ENCODE results near the gene SLK. TPM values are rescaled to one million over a fixed set of nuclear protein-coding genes. Genes with fewer than 3 reads are reported as not detected.

Gene SLK
- 35.6 and 43.6 TPM in 2 replicates for total RNA-seq
- polyA plus RNA-seq = 13.8 and 15.5 TPM in 2 replicates

DNA sequence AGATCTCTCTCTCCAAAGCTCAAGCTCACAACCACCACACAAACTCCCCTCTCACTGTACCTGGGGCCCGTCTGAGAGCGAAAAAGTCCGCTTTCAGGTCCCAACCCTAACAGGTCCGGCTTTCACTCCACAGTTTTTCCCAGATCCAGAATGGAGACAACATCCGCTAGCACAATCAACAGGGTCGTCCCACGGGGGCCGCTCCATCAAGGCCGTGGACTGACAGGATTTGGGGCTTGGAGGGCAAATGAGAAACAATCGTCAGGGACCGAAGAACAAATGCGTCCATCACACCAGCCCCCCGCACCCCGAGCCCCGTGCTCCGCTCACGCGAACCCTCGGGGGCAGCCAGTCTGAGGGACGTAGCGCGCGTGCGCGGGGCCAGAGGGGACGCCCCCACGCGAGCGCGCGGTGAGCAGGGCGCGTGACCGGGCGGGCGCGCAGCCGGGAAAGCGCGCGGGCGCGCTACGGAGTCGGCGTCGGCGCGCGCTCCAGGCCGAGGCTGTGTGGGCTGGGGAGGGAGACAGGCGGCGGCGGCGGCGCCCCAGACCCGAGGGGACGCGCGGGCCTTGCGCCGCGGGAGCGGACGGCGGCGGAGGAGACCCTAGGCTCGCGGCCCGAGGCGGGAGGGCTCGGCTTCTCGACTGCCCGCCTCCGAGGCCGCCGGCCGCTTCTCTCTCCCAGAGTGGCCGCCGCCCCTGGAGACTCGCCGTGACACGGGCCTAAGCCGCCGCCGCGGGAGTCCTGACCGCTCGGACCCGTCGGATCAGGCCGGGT is at the start of gene SLK:
TSS of gene SLK (plus strand) at position 470 of the 777 bp plus-strand sequence. CDS start 606 bp downstream, outside the sequence.
- 2% methylated on average over 63 of the region's 92 CpGs for WGBS (ENCODE audit: low lambda C conversion rate, missing lambda C conversion rate)
- TF ChIP-seq EZH2phosphoT487 (IDR thresholded peaks at IDR 0.05; ENCODE audit: low read depth, severe bottlenecking, unreplicated experiment) (no peak), CTCF (IDR thresholded peaks at IDR 0.05; ENCODE audit: poor library complexity) (no peak), EZH2 (IDR thresholded peaks at IDR 0.05; ENCODE audit: borderline replicate concordance) (no peak)

GRCh38 chr10:103917302-103918052 is 49.5 kb upstream of the SLK start:
- 7% methylated on average over 29 of the region's 29 CpGs for WGBS (ENCODE audit: low lambda C conversion rate, missing lambda C conversion rate)
- no peaks in the 10 kb centered on the region for H3K27me3 ChIP-seq
- peak overlapping the region; percentile 98 for H3K27ac ChIP-seq
- no peak for TF ChIP-seq CTCF (IDR thresholded peaks at IDR 0.05; ENCODE audit: poor library complexity)
- no peaks in the 10 kb centered on the region for H3K9me3 ChIP-seq (ENCODE audit: low read depth)
- no peaks in the 10 kb centered on the region for H3K36me3 ChIP-seq (replicated peaks; ENCODE audit: insufficient read depth, low read depth)
- H3K4me2 ChIP-seq = peak overlapping the region; percentile 94
- peak overlapping the region; percentile 90 for H3K4me3 ChIP-seq
- H4K20me1 ChIP-seq (ENCODE audit: insufficient read depth, poor library complexity, severe bottlenecking) = no peaks in the 10 kb centered on the region
- H3K9me2 ChIP-seq (replicated peaks; ENCODE audit: insufficient read depth) = no peaks in the 10 kb centered on the region
- peaks cover 27% of the 10 kb centered on the region for H3K4me1 ChIP-seq (ENCODE audit: insufficient read depth)
- peak overlapping the region; percentile 97 for H2AFZ ChIP-seq
- DNase-seq (ENCODE audit: low spot score) = peak; percentile 62
- peaks cover 30% of the 10 kb centered on the region for H3K79me2 ChIP-seq

More for the DNA sequence above, at the start of gene SLK:
- Histone ChIP-seq H3K4me2 (peak within 1 kb of the TSS; percentile 92), H3K4me3 (peak within 1 kb of the TSS; percentile 82), H2AFZ (peak within 1 kb of the TSS; percentile 93), H3K27me3 (no peaks in the 10 kb centered on the region), H3K27ac (peak within 1 kb of the TSS; percentile 98), H4K20me1 (ENCODE audit: insufficient read depth, poor library complexity, severe bottlenecking) (peaks cover 32% of the 10 kb centered on the region), H3K4me1 (ENCODE audit: insufficient read depth) (peaks cover 14% of the 10 kb centered on the region), H3K79me2 (peaks cover 44% of the 10 kb centered on the region), H3K9me2 (replicated peaks; ENCODE audit: insufficient read depth) (no peaks in the 10 kb centered on the region), H3K36me3 (replicated peaks; ENCODE audit: insufficient read depth, low read depth) (no peaks in the 10 kb centered on the region), H3K9me3 (ENCODE audit: low read depth) (no peaks in the 10 kb centered on the region)
- DNase-seq (ENCODE audit: low spot score) = peak; percentile 97

- Histone ChIP-seq H3K27ac (peak within 1 kb of the TSS; percentile 98), H3K4me1 (ENCODE audit: insufficient read depth) (peaks cover 31% of the 10 kb centered on the region), H3K4me2 (peak within 1 kb of the TSS; percentile 94), H2AFZ (peak within 1 kb of the TSS; percentile 97), H3K9me3 (ENCODE audit: low read depth) (no peaks in the 10 kb centered on the region), H3K4me3 (peak within 1 kb of the TSS; percentile 90), H3K27me3 (no peaks in the 10 kb centered on the region), H3K36me3 (replicated peaks; ENCODE audit: insufficient read depth, low read depth) (no peaks in the 10 kb centered on the region), H3K79me2 (peaks cover 30% of the 10 kb centered on the region), H4K20me1 (ENCODE audit: insufficient read depth, poor library complexity, severe bottlenecking) (no peaks in the 10 kb centered on the region), H3K9me2 (replicated peaks; ENCODE audit: insufficient read depth) (no peaks in the 10 kb centered on the region)
- peak; percentile 99 for DNase-seq (ENCODE audit: low spot score)
- WGBS (ENCODE audit: low lambda C conversion rate, missing lambda C conversion rate) = 3% methylated on average over 16 of the region's 53 CpGs
- TF ChIP-seq EZH2phosphoT487 (IDR thresholded peaks at IDR 0.05; ENCODE audit: low read depth, severe bottlenecking, unreplicated experiment) (no peak), CTCF (IDR thresholded peaks at IDR 0.05; ENCODE audit: poor library complexity) (no peak), EZH2 (IDR thresholded peaks at IDR 0.05; ENCODE audit: borderline replicate concordance) (no peak)
Observed at GRCh38 chr10:103918053-103918846, 48.7 kb upstream of the SLK start, which contains the start of gene STN1. STN1 (minus strand) TSS chr10:103918184; CDS start chr10:103917594, 590 bp downstream.
